Upper lobe of left lung (tissue), 6 donors: ENCODE results near the gene NAB2. TPM values are rescaled to one million over a fixed set of nuclear protein-coding genes. Genes with fewer than 3 reads are reported as not detected.

ENCODE experiments used
- ATAC-seq, 2 donors: fragments of 200-7000 bp; cut with Tn5 transposase; one replicate each; pipeline ENCODE4 v1.9.1; 2022; ENCODE audit warnings: mild to moderate bottlenecking in 2 of 2, moderate library complexity in 2 of 2; ENCODE audit not compliant: low FRiP score in 2 of 2
- DNase-seq, 2 donors: peaks; one replicate each; pipeline ENCODE4 v3.0.0-alpha.2; 2019 to 2020
- H3K27ac ChIP-seq, 4 donors: fragments of 200-600 bp; sonication (generic); one replicate each; pipeline ENCODE4 v1.5.1; 2016 to 2019
- H3K27me3 ChIP-seq, 4 donors: fragments of 200-600 bp; sonication (generic); one replicate each; pipeline ENCODE4 v1.5.1; 2017 to 2019
- H3K36me3 ChIP-seq, 4 donors: fragments of 200-600 bp; sonication (generic); one replicate each; pipeline ENCODE4 v1.5.1; 2016 to 2019
- H3K4me1 ChIP-seq, 4 donors: fragments of 200-600 bp; sonication (generic); one replicate each; pipeline ENCODE4 v1.5.1; 2018 to 2019
- H3K4me3 ChIP-seq, 4 donors: fragments of 200-600 bp; sonication (generic); one replicate each; pipeline ENCODE4 v1.5.1; 2017 to 2019; ENCODE audit warnings: mild to moderate bottlenecking in 2 of 4, moderate library complexity in 1 of 4
- H3K9me3 ChIP-seq, 4 donors: fragments of 200-600 bp; sonication (generic); one replicate each; pipeline ENCODE4 v1.5.1; 2018 to 2019
- EP300 ChIP-seq, 4 donors: sonication (generic); formaldehyde crosslinking; IDR thresholded peaks; one replicate each; pipeline ENCODE4 v1.5.1; 2017; ENCODE audit warnings: antibody characterized with exemption in 4 of 4, control low read depth in 2 of 4
- POLR2A ChIP-seq, 4 donors: fragments of 450-650 bp; IDR thresholded peaks; one replicate each; pipeline ENCODE4 v1.5.1; 2016 to 2017; ENCODE audit warnings: antibody characterized with exemption in 4 of 4, mild to moderate bottlenecking in 2 of 4
- POLR2AphosphoS5 ChIP-seq, 2 donors: sonication (generic); formaldehyde crosslinking; IDR thresholded peaks; one replicate each; pipeline ENCODE4 v1.5.1; 2017; ENCODE audit warnings: antibody characterized with exemption in 2 of 2
- WGBS, 2 donors: methylation state at CpG; one replicate each; pipeline ENCODE4 v1.1.5; 2017 to 2018; 5-methylcytosine and 5-hydroxymethylcytosine counted together
- total RNA-seq, 6 donors: library from RNA; depleted of rRNA in 4 of 6; stranded (reverse); fragments of >200 nt in 4 of 6; gene quantifications; one replicate each; pipeline versions ENCODE4 v1.1.0 to v1.2.1, GENCODE V29; 2016 to 2021
- TF ChIP-seq, protein P1 (sequence below), 6 experiments: fragments of 450-650 bp in 4 of 6; fragments of 200-600 bp in 2 of 6; sonication (generic) in 2 of 6; IDR thresholded peaks; one replicate each; pipeline ENCODE4 v1.5.1; 2016 to 2019; ENCODE audit warnings: antibody characterized with exemption in 6 of 6
- donor health status: DM: no; HTN: no; CAD: no; lungs with moderate emphysema.
- donor health status: DM: no; HTN: yes; CAD: no; lungs with severe emphysema.

Gene NAB2
- total RNA-seq, 6 donors from 2014 or later = 18.1 to 64.9 (median 31.5) TPM

DNA sequence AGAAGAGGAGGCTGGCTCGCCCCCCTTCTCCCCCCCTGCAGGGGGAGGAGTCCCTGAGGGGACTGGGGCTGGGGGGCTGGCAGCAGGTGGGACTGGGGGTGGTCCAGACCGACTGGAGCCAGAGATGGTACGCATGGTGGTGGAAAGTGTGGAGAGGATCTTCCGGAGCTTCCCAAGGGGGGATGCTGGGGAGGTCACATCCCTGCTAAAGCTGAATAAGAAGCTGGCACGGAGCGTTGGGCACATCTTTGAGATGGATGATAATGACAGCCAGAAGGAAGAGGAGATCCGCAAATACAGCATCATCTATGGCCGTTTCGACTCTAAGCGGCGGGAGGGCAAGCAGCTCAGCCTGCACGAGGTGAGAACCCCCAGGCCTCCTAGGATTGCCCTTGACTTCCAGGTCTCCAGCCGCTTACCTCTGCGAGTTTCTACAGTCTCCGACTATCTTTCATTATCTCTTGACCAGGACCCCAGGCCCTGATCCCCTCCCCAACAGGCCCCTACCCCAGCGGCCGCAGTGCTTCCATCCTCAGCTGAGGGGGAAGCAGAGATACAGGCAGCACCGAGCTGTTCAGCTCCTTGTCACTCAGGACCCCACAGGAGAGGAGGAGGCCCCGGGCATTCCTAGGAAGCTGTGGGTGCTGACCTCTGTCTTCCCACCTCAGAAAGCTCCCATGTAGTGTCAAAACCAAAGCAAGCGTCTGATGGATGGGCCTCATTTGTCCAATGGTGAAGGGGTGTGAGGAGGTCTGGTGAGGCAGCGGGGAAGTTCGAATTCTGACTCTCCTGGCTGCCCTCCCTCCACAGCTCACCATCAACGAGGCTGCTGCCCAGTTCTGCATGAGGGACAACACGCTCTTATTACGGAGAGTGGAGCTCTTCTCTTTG is 3.0 kb downstream of the NAB2 start:
- Histone ChIP-seq H3K27ac (peak overlapping the region in 2 of 4 donors; percentile 91 to 97), H3K4me3 (peak overlapping the region in 1 of 4 donors; percentile 78), H3K36me3 (peaks cover 22 to 56% (median 46%) of the 10 kb centered on the region in 4 donors), H3K4me1 (peaks cover 44 to 67% (median 49%) of the 10 kb centered on the region in 4 donors), H3K27me3 (no peaks in the 10 kb centered on the region), H3K9me3 (no peaks in the 10 kb centered on the region)
- 79 to 86% methylated on average over 23 to 24 of the region's 25 CpGs for WGBS, 2 donors
- TF ChIP-seq EP300 (IDR thresholded peaks at IDR 0.05) = no peak
- TF ChIP-seq POLR2AphosphoS5 (IDR thresholded peaks at IDR 0.05) = no peak
- no peak for TF ChIP-seq POLR2A (IDR thresholded peaks at IDR 0.05)
- no peak for ATAC-seq
- DNase-seq = no peak

DNA sequence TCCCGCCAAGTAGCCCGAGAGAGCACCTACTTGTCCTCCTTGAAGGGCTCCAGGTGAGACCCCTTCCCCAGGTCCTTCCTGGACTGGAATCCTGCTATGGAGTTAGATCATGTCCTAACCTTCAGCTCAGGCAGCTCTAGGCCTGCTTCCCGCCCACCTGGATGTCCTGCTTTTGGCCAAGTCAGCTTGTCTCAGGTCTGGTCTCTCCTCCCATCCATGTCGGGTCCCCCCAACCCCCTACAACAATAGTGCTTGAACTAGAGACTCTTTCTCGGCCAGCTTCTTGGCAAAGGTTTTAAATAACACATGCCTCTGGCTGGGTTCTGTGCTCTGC is 3.6 kb downstream of the NAB2 start:
- H3K27ac ChIP-seq = peak overlapping the region in 2 of 4 donors; percentile 75 to 97
- no peaks in the 10 kb centered on the region for H3K9me3 ChIP-seq
- WGBS, 2 donors = 70 to 77% methylated on average over 5 of the region's 5 CpGs
- H3K27me3 ChIP-seq = no peaks in the 10 kb centered on the region
- H3K4me1 ChIP-seq = peaks cover 44 to 65% (median 49%) of the 10 kb centered on the region in 4 donors
- H3K4me3 ChIP-seq = no peak overlapping the region
- TF ChIP-seq POLR2AphosphoS5 (IDR thresholded peaks at IDR 0.05) (no peak), EP300 (IDR thresholded peaks at IDR 0.05) (no peak), POLR2A (IDR thresholded peaks at IDR 0.05) (no peak)
- TF ChIP-seq, protein P1, sequence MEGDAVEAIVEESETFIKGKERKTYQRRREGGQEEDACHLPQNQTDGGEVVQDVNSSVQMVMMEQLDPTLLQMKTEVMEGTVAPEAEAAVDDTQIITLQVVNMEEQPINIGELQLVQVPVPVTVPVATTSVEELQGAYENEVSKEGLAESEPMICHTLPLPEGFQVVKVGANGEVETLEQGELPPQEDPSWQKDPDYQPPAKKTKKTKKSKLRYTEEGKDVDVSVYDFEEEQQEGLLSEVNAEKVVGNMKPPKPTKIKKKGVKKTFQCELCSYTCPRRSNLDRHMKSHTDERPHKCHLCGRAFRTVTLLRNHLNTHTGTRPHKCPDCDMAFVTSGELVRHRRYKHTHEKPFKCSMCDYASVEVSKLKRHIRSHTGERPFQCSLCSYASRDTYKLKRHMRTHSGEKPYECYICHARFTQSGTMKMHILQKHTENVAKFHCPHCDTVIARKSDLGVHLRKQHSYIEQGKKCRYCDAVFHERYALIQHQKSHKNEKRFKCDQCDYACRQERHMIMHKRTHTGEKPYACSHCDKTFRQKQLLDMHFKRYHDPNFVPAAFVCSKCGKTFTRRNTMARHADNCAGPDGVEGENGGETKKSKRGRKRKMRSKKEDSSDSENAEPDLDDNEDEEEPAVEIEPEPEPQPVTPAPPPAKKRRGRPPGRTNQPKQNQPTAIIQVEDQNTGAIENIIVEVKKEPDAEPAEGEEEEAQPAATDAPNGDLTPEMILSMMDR (IDR thresholded peaks at IDR 0.05) = no peak
- H3K36me3 ChIP-seq = peaks cover 22 to 63% (median 52%) of the 10 kb centered on the region in 4 donors
- DNase-seq (no peak), ATAC-seq (no peak)

DNA sequence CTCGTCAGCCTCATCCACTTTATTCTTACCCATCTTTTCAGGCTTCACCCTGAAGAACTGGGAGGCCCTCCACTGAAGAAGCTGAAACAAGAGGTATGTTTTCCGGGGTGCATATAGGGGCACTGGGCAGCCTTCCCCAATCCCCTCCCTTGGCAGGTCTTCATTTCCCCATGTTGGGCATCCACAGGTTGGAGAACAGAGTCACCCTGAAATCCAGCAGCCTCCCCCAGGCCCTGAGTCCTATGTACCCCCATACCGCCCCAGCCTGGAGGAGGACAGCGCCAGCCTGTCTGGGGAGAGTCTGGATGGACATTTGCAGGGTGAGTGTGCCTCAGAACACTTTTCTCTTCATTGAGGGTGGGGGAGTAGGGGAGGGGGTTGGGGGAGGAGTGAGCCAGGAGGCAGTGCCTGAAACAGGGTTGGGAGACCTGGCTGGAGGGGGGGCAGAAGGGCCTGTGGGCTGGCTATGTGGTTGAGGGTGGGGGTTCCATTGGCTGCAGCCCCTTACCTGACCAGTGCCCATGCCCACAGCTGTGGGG is 4.0 kb downstream of the NAB2 start:
- Histone ChIP-seq H3K9me3 (no peaks in the 10 kb centered on the region), H3K36me3 (peaks cover 22 to 67% (median 56%) of the 10 kb centered on the region in 4 donors), H3K27me3 (no peaks in the 10 kb centered on the region), H3K4me3 (no peak overlapping the region), H3K4me1 (peaks cover 43 to 61% (median 48%) of the 10 kb centered on the region in 4 donors), H3K27ac (peak overlapping the region in 3 of 4 donors; percentile 75 to 97 (median 76))
- no peak for DNase-seq
- WGBS, 2 donors = 72 to 80% methylated on average over 3 to 4 of the region's 4 CpGs
- ATAC-seq = no peak
- TF ChIP-seq POLR2A (IDR thresholded peaks at IDR 0.05) (no peak), EP300 (IDR thresholded peaks at IDR 0.05) (no peak), POLR2AphosphoS5 (IDR thresholded peaks at IDR 0.05) (no peak)
- TF ChIP-seq, protein P1 (IDR thresholded peaks at IDR 0.05) = no peak

DNA sequence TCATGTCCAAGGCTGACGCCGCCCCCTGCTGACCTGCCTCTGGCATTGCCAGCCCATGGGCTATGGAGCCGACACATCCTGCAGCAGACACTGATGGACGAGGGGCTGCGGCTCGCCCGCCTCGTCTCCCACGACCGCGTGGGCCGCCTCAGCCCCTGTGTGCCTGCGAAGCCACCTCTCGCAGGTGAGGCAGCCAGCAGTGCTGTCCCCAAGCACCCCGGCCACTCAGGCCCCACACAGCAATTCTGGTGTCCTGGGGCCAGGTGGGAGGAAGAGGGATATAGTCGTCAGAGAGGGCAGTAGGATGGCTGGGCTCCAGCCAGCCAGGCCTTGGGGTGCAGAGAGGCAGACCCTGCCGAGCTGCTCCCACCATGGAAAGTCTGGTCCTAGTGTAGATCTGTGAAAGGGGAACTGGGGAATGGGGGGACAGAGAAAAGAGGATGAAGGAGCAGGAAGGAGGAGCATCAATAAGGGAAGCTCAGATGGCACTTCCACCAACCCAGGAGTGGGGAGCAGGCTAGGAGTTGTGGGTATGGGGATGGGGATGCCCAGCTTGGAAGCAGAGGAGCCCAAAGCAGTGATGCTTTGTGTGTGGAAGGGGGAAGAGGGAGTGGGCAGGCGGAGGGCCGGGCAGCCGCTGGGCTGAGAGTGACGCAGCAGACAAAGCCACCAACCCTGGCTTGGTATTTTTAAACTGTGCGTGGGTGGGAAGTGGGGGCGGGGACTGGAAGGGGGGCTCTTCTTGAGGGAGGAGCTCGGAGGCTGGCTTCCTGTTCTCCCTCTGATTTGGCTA is 4.7 kb downstream of the NAB2 start:
- Histone ChIP-seq H3K4me3 (no peak overlapping the region), H3K4me1 (peaks cover 38 to 55% (median 46%) of the 10 kb centered on the region in 4 donors), H3K27me3 (no peaks in the 10 kb centered on the region), H3K36me3 (peaks cover 23 to 74% (median 62%) of the 10 kb centered on the region in 4 donors), H3K9me3 (no peaks in the 10 kb centered on the region), H3K27ac (peak overlapping the region; percentile 46 to 97 (median 76))
- TF ChIP-seq POLR2A (IDR thresholded peaks at IDR 0.05) (peak in 1 of 4 donors; percentile 14), POLR2AphosphoS5 (IDR thresholded peaks at IDR 0.05) (no peak), EP300 (IDR thresholded peaks at IDR 0.05) (no peak)
- TF ChIP-seq, protein P1 (IDR thresholded peaks at IDR 0.05) = peak; percentile 47 to 83 (median 69)
- ATAC-seq = peak; percentile 54 to 65
- DNase-seq = peak; percentile 74 to 89
- 13 to 36% methylated on average over 8 to 15 of the region's 24 CpGs for WGBS, 2 donors
